NCI-H2227 (cell line): Measurements from ENCODE around the gene KCND3.

Experiments
- DNase-seq: peaks from one replicate; lab custom pipeline; 2025; ENCODE audit not compliant: unreplicated experiment; lab: John Stamatoyannopoulos, UW

Gene KCND3

GRCh38 chr1:111851552-111851951 lies 137.9 kb downstream of the KCND3 start:
- DNase-seq, result no peak

- no peak for DNase-seq
These were observed 139.4 kb downstream of the KCND3 start for GRCh38 chr1:111850109-111850508.

GRCh38 chr1:111848852-111849545 lies 140.5 kb downstream of the KCND3 start:
- DNase-seq, result no peak

GRCh38 chr1:111847466-111847865 lies 142.0 kb downstream of the KCND3 start:
- DNase-seq, result no peak

GRCh38 chr1:111846842-111847241 lies 142.6 kb downstream of the KCND3 start:
- DNase-seq, result no peak

GRCh38 chr1:111843177-111843576 lies 146.3 kb downstream of the KCND3 start:
- DNase-seq, result no peak

- DNase-seq, result no peak
These were observed 147.1 kb downstream of the KCND3 start for GRCh38 chr1:111842411-111842810.

GRCh38 chr1:111841746-111842145 lies 147.7 kb downstream of the KCND3 start:
- no peak for DNase-seq

GRCh38 chr1:111841189-111841588 lies 148.3 kb downstream of the KCND3 start:
- DNase-seq, result no peak

- DNase-seq, result no peak
These were observed 152.1 kb downstream of the KCND3 start for GRCh38 chr1:111837393-111837792.

- no peak for DNase-seq
These were observed 153.4 kb downstream of the KCND3 start for GRCh38 chr1:111836111-111836510.

- DNase-seq, result no peak
These were observed 154.0 kb downstream of the KCND3 start for GRCh38 chr1:111835514-111835913.

- no peak for DNase-seq
These were observed 154.5 kb downstream of the KCND3 start for GRCh38 chr1:111834956-111835355.

GRCh38 chr1:111833334-111833733 lies 156.1 kb downstream of the KCND3 start:
- DNase-seq, result no peak

- no peak for DNase-seq
These were observed 156.8 kb downstream of the KCND3 start for GRCh38 chr1:111832521-111833155.

- no peak for DNase-seq
These were observed 158.3 kb downstream of the KCND3 start for GRCh38 chr1:111831153-111831552.

- DNase-seq, result no peak
These were observed 161.5 kb downstream of the KCND3 start for GRCh38 chr1:111827946-111828345.

GRCh38 chr1:111826278-111826677 lies 163.2 kb downstream of the KCND3 start:
- DNase-seq, result no peak

GRCh38 chr1:111825217-111825616 lies 164.3 kb downstream of the KCND3 start:
- DNase-seq, result no peak

GRCh38 chr1:111822138-111822537 lies 167.3 kb downstream of the KCND3 start:
- no peak for DNase-seq

GRCh38 chr1:111821121-111821745 lies 168.2 kb downstream of the KCND3 start:
- DNase-seq, result no peak

- DNase-seq, result no peak
These were observed 169.8 kb downstream of the KCND3 start for GRCh38 chr1:111819566-111820263.
